ENCODE data around the gene KMT2B.
"Not testable (repeated sequence)": the region's sequence is repeated elsewhere in the genome, so short reads cannot be mapped to it uniquely, and the experiment has no call there.

KMT2B gene

GRCh38 chr19:35713506-35713850 is 4.3 kb upstream of the KMT2B start:
- DNase-seq = no peak

GRCh38 chr19:35713904-35714495 is 3.8 kb upstream of the KMT2B start:
- no peak for DNase-seq

- no peak for DNase-seq
Observed at GRCh38 chr19:35714601-35715354, 3.0 kb upstream of the KMT2B start.

- DNase-seq = no peak
Observed at GRCh38 chr19:35715355-35715809, 2.4 kb upstream of the KMT2B start.

GRCh38 chr19:35715981-35716800 is 1.6 kb upstream of the KMT2B start:
- DNase-seq = no peak

- DNase-seq = peak; percentile 94
Observed at GRCh38 chr19:35716801-35717664, 770 bp upstream of the KMT2B start.

GRCh38 chr19:35718345-35719041 is 690 bp downstream of the KMT2B start:
- no peak for DNase-seq

- DNase-seq = no peak
Observed at GRCh38 chr19:35719402-35720162, 1.8 kb downstream of the KMT2B start.

GRCh38 chr19:35720163-35720524 is 2.3 kb downstream of the KMT2B start:
- DNase-seq = no peak

- no peak for DNase-seq
Observed at GRCh38 chr19:35720648-35721047, 2.8 kb downstream of the KMT2B start.

GRCh38 chr19:35721374-35721773 is 3.6 kb downstream of the KMT2B start:
- no peak for DNase-seq

GRCh38 chr19:35722461-35722860 is 4.7 kb downstream of the KMT2B start:
- DNase-seq = no peak

- DNase-seq = no peak
Observed at GRCh38 chr19:35722897-35723296, 5.1 kb downstream of the KMT2B start.

- no peak for DNase-seq
Observed at GRCh38 chr19:35723671-35724070, 5.9 kb downstream of the KMT2B start.

GRCh38 chr19:35724132-35724531 is 6.3 kb downstream of the KMT2B start:
- DNase-seq = not testable (repeated sequence)

GRCh38 chr19:35724560-35724959 is 6.8 kb downstream of the KMT2B start:
- DNase-seq = no peak

GRCh38 chr19:35725216-35725861 is 7.5 kb downstream of the KMT2B start:
- DNase-seq = no peak

GRCh38 chr19:35727053-35727955 is 9.5 kb downstream of the KMT2B start:
- DNase-seq = no peak

GRCh38 chr19:35727956-35728706 is 10.3 kb downstream of the KMT2B start:
- DNase-seq = no peak

All from DMS153 (cell line).